NB4 (cell line): Measurements from ENCODE around the gene SLC29A3.

Experiments used
- CTCF ChIP-seq: IDR thresholded peaks from one replicate; pipeline ENCODE4 v1.5.1; 2012; ENCODE audit warnings: low read depth, low read length
- MYC ChIP-seq: IDR thresholded peaks from 2 replicates; pipeline ENCODE4 v1.6.1; 2011; ENCODE audit warnings: low read depth, low read length
- POLR2A ChIP-seq: IDR thresholded peaks from 2 replicates; pipeline ENCODE4 v1.6.1; 2011; ENCODE audit warnings: mild to moderate bottlenecking; ENCODE audit not compliant: insufficient read length; ENCODE audit errors: extremely low read depth

GRCh38 chr10:71324743-71325142 is 5.7 kb downstream of the SLC29A3 start:
- no peak for TF ChIP-seq CTCF
- no peak for TF ChIP-seq POLR2A
- no peak for TF ChIP-seq MYC
